ENCODE data around the gene AKAP13.
A peak's percentile ranks its signal among the peaks of the same experiment; 100 is the strongest.

- peak; percentile 95 for TF ChIP-seq PAX5 (IDR thresholded peaks at IDR 0.05; ENCODE audit: insufficient read depth, low read length, severe bottlenecking)
- no peak for TF ChIP-seq POLR2A (IDR thresholded peaks at IDR 0.05; ENCODE audit: low read depth, low read length)
These were observed 338.0 kb downstream of the AKAP13 start for GRCh38 chr15:85718271-85718971.

Data from GM12891 (cell line).